ENCODE data around the gene GRAMD2A.

The GRAMD2A gene

GRCh38 chr15:72207558-72208085 lies 10.0 kb upstream of the GRAMD2A start:
- TF ChIP-seq ZFX (IDR thresholded peaks at IDR 0.05; ENCODE audit: borderline replicate concordance) (no peak), CTCF (IDR thresholded peaks at IDR 0.05) (no peak)
- no peak overlapping the region for H3K27ac ChIP-seq

- H3K27ac ChIP-seq: no peak overlapping the region
Observed at GRCh38 chr15:72206677-72207000, 9.1 kb upstream of the GRAMD2A start.

GRCh38 chr15:72205896-72206676 lies 8.5 kb upstream of the GRAMD2A start:
- TF ChIP-seq CTCF (IDR thresholded peaks at IDR 0.05) (no peak), ZFX (IDR thresholded peaks at IDR 0.05; ENCODE audit: borderline replicate concordance) (no peak)
- H3K27ac ChIP-seq: no peak overlapping the region

More at GRCh38 chr15:72206677-72207000, 9.1 kb upstream of the GRAMD2A start:
- TF ChIP-seq CTCF (IDR thresholded peaks at IDR 0.05) (no peak), ZFX (IDR thresholded peaks at IDR 0.05; ENCODE audit: borderline replicate concordance) (no peak)

- TF ChIP-seq ZFX (IDR thresholded peaks at IDR 0.05; ENCODE audit: borderline replicate concordance) (no peak), CTCF (IDR thresholded peaks at IDR 0.05) (no peak)
- no peak overlapping the region for H3K27ac ChIP-seq
Observed at GRCh38 chr15:72205273-72205672, 7.7 kb upstream of the GRAMD2A start.

- peak overlapping the region; percentile 4; the same call in 1 of the 2 replicates for H3K27ac ChIP-seq
- TF ChIP-seq CTCF (IDR thresholded peaks at IDR 0.05) (no peak), ZFX (IDR thresholded peaks at IDR 0.05; ENCODE audit: borderline replicate concordance) (no peak)
Observed at GRCh38 chr15:72203507-72203837, 5.9 kb upstream of the GRAMD2A start.

GRCh38 chr15:72202801-72203506 lies 5.4 kb upstream of the GRAMD2A start:
- peak overlapping the region; percentile 4; the same call in 1 of the 2 replicates for H3K27ac ChIP-seq

More at GRCh38 chr15:72202801-72203506, 5.4 kb upstream of the GRAMD2A start:
- TF ChIP-seq ZFX (IDR thresholded peaks at IDR 0.05; ENCODE audit: borderline replicate concordance) (no peak), CTCF (IDR thresholded peaks at IDR 0.05) (no peak)

Data from 22Rv1 (cell line).